ENCODE measurements around the gene RAB29.
"Not testable (repeated sequence)": the region's sequence is repeated elsewhere in the genome, so short reads cannot be mapped to it uniquely, and the experiment has no call there.

Gene RAB29

GRCh38 chr1:205760606-205761005, 14.7 kb downstream of the RAB29 start:
- DNase-seq, result no peak

GRCh38 chr1:205756552-205756951, 18.7 kb downstream of the RAB29 start:
- DNase-seq, result no peak

DNA sequence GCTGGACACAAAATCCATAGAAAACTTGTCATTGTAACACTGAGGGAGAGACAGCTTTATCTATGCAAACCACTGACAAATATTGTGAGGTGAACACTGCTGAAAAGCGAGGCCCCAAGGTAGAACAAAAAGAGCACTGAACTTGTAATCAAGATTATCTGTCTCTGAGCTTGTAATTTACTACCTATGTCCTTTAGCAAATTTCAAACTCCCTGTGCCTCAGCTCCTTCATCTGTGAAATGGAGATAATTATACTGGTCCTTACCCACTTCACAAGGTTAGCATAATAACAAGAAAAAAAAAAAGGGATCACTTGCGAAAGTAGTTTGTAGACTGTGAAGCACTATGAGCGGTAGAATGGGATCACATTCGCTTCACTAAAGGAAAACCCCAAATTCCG, 20.4 kb downstream of the RAB29 start:
- DNase-seq, result no peak

DNA sequence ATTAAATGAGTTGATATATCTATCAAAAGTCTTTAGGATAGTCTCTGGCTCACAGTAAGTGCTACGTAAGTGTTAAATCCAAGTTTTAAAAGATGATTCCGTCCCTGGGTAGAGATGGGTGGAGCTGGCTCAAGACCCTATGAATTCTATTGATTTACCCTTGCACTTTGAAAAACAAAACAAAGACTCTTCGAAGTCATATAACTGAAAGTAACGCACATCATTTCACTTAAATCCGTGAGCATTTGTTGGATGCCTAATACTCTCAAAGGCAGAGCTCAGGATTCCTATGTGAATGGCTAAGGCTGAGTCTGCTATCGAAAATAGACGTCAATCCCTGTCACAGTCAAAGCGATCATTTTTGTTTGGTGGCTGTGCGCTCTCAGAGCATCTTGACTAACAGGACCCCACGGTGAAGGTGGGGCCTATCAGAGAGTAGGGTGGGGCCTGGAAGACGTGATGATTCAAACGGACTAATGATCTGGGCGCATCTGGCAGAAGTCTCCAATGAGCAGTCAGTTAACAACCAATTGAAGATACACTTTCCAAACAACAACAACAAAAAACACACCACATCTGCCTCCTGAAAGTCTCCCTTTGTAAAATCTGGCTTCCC, 24.1 kb downstream of the RAB29 start:
- peak; percentile 24 for DNase-seq

GRCh38 chr1:205750138-205751035, 24.9 kb downstream of the RAB29 start, which contains the start of gene NUCKS1:
Gene NUCKS1 (minus strand): TSS chr1:205750182. CDS start chr1:205749973, 209 bp downstream.
- peak; percentile 99 for DNase-seq

- peak; percentile 97 for DNase-seq
Observed at GRCh38 chr1:205749234-205750137, 25.8 kb downstream of the RAB29 start.

GRCh38 chr1:205748403-205749233, 26.7 kb downstream of the RAB29 start:
- DNase-seq, result peak; percentile 50

GRCh38 chr1:205746757-205747412, 28.4 kb downstream of the RAB29 start:
- no peak for DNase-seq

- DNase-seq, result no peak
Observed at GRCh38 chr1:205744403-205744802, 30.9 kb downstream of the RAB29 start.

- no peak for DNase-seq
Observed at GRCh38 chr1:205743977-205744376, 31.3 kb downstream of the RAB29 start.

DNA sequence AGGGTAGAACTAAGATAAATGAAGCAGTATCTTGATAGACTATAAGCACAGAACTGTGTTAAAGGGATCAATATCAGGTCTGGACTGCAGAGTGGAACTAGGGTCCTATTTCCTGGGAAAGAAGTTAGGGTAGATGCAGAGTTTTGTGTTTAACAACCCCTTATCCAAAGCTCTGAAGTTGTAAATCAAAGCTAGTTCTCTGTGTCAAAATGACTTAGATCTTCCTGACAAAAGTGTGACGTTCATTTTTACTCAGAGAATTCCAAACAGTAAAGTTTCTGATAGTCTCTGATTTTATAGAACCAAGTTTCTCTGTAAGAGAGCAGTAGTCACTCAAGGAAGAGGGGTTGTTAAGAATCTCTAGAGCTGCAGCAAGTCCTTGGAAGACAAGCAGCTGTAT, 33.6 kb downstream of the RAB29 start:
- DNase-seq, result no peak

DNA sequence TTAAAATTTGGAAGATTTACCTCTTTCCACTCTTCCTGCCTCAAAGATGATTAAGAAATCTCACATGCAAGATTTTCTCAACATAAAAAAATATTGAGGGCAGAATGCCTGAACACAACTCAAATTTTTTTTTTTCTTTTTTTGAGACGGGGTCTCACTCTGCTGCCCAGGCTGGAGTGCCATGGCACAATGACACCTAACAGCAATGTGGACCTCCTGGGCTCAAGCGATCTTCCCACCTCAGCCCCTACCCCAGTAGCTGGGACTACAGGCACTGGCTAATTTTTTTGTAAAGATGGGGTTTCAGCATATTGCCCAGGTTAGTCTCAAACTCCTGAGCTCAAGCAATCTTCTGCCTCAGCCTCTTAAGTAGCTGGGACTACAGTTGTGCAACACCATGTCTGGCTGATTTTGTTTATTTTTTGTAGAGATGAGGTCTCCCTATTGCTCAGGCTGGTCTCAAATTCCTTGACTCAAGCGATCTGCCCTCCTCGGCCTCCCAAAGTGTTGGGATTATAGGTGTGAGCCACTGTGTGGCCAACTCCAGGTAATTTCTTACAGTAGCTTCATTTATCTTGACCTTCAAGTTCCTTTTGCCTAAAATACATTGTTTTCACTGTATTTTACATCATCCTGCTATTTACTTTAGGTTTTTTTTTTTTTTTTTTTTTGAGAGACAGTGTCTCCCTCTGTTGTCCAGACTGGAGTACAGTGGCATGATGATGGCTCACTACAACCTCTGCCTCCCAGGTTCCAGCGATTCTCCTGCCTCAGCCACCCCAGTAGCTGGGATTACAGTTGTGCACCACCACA, 35.7 kb downstream of the RAB29 start:
- no peak for DNase-seq

GRCh38 chr1:205735218-205735617, 40.1 kb downstream of the RAB29 start:
- no peak for DNase-seq

DNA sequence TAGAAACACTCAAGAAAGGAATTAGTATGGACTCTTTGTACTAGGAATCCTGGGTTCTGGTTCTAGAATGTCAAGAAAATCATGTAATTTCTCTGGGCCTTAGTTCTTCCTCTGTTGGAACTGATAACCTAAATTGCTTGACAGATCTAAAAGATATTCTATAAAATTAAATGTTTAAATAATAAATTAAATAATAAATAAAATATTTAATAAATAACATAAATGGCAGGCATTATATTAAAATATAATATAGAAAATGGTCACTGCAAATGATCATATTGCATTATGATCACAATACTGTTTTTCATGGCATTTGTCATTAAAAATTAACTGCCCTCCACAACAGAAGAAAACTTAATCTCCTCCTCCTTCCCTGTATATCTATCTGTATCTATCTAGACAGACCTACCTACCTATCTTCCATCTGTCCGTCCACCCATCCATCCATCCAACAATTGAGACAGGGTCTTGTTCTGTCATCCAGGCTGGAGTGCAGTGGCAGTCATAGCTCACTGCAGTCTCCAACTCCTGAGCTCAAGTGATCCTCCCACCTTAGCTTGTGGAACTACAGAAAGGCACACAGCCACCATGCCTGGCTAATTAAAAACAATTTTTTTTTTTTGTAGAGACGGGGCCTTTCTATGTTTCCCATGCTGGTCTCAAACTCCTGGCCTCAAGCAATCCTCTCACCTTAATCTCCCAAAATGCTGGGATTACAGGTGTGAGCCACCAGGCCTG, 41.7 kb downstream of the RAB29 start:
- no peak for DNase-seq

DNA sequence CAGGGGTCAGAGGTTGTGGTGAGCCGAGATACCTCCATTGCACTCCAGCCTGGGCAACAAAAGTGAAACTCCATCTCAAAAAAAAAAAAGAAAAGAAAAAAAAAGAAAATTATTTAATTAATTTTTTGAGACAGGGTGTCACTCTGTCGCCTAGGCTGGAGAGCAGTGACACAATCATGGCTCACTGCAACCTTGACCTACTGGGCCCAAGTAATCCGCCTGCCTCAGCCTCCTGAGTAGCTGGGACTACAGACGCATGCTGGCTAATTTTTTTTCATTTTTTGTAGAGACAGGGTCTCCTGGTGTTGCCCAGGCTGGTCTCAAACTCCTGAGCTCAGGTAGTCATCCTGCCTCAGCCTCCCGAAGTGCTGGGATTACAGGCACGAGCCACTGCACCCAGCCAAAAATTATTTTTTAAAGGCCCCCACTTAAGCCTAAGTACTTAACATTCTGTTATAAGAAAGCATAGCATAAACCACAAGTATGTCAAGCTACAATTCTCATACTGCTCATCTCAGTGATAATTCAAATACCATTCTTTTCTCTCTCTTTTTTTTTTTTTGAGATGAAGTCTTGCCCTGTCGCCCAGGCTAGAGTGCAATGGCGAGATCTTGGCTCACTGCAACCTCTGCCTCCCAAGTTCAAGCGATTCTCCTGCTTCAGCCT, 45.2 kb downstream of the RAB29 start:
- DNase-seq, result no peak

DNA sequence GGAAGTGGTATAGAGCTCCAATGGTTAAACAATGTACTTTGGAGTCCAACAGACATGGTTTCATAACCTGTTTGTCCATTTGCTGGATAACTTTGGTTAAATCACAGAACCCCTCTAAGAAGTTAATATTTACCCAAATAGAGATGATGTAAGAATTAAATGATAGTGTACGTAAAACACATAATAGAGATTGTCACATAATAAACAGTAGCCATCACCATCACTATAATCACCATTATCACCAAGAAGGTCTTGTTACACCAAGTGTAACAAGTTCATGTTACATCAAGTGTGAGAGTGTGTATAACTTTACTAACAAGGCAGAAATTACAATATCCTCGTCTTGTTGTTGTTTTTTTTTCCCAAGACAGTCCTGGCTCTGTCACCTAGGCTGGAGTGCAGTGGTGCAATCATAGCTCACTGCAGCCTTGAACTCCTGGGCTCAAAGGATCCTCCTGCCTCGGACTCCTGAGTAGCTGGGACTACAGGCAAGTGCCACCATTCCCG, 48.6 kb downstream of the RAB29 start:
- no peak for DNase-seq

- no peak for DNase-seq
Observed at GRCh38 chr1:205725514-205725913, 49.8 kb downstream of the RAB29 start.

DNA sequence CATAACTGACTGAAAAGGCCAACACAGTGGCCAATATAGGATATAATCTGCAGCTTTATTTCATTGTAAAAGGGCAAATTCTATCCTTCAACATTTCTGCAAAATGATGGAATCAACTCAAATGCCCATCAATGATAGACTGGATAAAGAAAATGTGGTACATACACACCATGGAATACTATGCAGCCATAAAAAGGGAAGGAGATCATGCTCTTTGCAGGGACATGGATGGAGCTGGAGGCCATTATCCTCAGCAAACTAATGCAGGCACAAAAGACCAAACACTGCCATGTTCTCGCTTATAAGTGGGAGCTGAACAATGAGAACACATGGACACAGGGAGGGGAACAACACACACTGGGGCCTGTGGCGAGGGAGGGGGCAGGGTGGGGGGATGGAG, 54.5 kb downstream of the RAB29 start:
- not testable (repeated sequence) for DNase-seq

- DNase-seq, result no peak
Observed at GRCh38 chr1:205719762-205720161, 55.5 kb downstream of the RAB29 start.
